Mesendoderm (in vitro differentiated cells): ENCODE results near the gene CT45A6.
"Not testable (repeated sequence)": the region's sequence is repeated elsewhere in the genome, so short reads cannot be mapped to it uniquely, and the experiment has no call there.

ENCODE experiments used
- DNase-seq: peaks from one replicate; pipeline ENCODE4 v3.0.0; 2013
- H2AK5ac ChIP-seq: 2 replicates; pipeline ENCODE4 v1.6.1; 2013; ENCODE audit warnings: low read length, inconsistent platforms
- H2BK120ac ChIP-seq: 2 replicates; pipeline ENCODE4 v1.6.1; 2013; ENCODE audit warnings: low read depth, mild to moderate bottlenecking, low read length, moderate library complexity, mixed read lengths
- H2BK15ac ChIP-seq: replicated peaks from 2 replicates; pipeline ENCODE4 v1.6.1; 2013; ENCODE audit warnings: low read depth, mild to moderate bottlenecking, moderate library complexity
- H2BK5ac ChIP-seq: 2 replicates; pipeline ENCODE4 v1.6.1; 2013; ENCODE audit warnings: low read length, inconsistent platforms
- H3K18ac ChIP-seq: 2 replicates; pipeline ENCODE4 v1.6.1; 2013; ENCODE audit warnings: mild to moderate bottlenecking, low read length, mixed read lengths
- H3K23ac ChIP-seq: one replicate; pipeline ENCODE4 v1.6.1; 2013; ENCODE audit warnings: low read length
- H3K27ac ChIP-seq: 2 replicates; pipeline ENCODE4 v1.5.1; 2013; ENCODE audit warnings: low read depth, mild to moderate bottlenecking, inconsistent platforms, low read length, moderate library complexity
- H3K27me3 ChIP-seq: 2 replicates; pipeline ENCODE4 v1.6.1; 2013; ENCODE audit warnings: low read length, control low read depth, mild to moderate bottlenecking, inconsistent platforms; ENCODE audit not compliant: insufficient read depth, poor library complexity
- H3K36me3 ChIP-seq: 2 replicates; pipeline ENCODE4 v1.6.1; 2013; ENCODE audit warnings: low read length, inconsistent platforms; ENCODE audit not compliant: control insufficient read depth, insufficient read depth
- H3K4ac ChIP-seq: one replicate; pipeline ENCODE4 v1.6.1; 2013; ENCODE audit warnings: low read depth, mild to moderate bottlenecking, low read length, moderate library complexity
- H3K4me1 ChIP-seq: 2 replicates; pipeline ENCODE4 v1.6.1; 2013; ENCODE audit warnings: low read depth, low read length, inconsistent platforms; ENCODE audit not compliant: control insufficient read depth
- H3K4me2 ChIP-seq: 2 replicates; pipeline ENCODE4 v1.6.1; 2013; ENCODE audit warnings: low read length
- H3K4me3 ChIP-seq: 2 replicates; pipeline ENCODE4 v1.5.1; 2013; ENCODE audit warnings: mild to moderate bottlenecking, low read length
- H3K56ac ChIP-seq: one replicate; pipeline ENCODE4 v1.6.1; 2013; ENCODE audit warnings: low read length
- H3K79me1 ChIP-seq: 2 replicates; pipeline ENCODE4 v1.6.1; 2013; ENCODE audit warnings: low read length, inconsistent platforms
- H3K79me2 ChIP-seq: 2 replicates; pipeline ENCODE4 v1.6.1; 2013; ENCODE audit warnings: mild to moderate bottlenecking, low read length; ENCODE audit not compliant: control insufficient read depth, insufficient read depth
- H3K9ac ChIP-seq: 2 replicates; pipeline ENCODE4 v1.6.1; 2013; ENCODE audit warnings: low read length, inconsistent platforms
- H4K5ac ChIP-seq: one replicate; pipeline ENCODE4 v1.6.1; 2013; ENCODE audit warnings: low read length
- H4K8ac ChIP-seq: one replicate; pipeline ENCODE4 v1.6.1; 2013; ENCODE audit warnings: low read depth, mild to moderate bottlenecking, control low read depth, low read length, moderate library complexity
- WGBS: extraction: QIAGEN DNeasy Blood & Tissue Kit; methylation state at CpG from one replicate; pipeline ENCODE4 v1.1.7; 2013; ENCODE audit warnings: low lambda C conversion rate, missing lambda C conversion rate; ENCODE audit not compliant: insufficient coverage; ENCODE audit errors: extremely low coverage; 5-methylcytosine and 5-hydroxymethylcytosine counted together

The CT45A6 gene

DNA sequence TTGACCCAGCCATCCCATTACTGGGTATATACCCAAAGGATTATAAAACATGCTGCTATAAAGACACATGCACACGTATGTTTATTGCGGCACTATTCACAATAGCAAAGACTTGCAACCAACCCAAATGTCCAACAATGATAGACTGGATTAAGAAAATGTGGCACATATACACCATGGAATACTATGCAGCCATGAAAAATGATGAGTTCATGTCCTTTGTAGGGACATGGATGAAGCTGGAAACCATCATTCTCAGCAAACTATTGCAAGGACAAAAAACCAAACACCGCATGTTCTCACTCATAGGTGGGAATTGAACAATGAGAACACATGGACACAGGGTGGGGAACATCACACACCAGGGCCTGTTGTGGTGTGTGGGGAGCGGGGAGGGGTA is 57.8 kb downstream of the CT45A6 start:
- H2BK120ac ChIP-seq, H3K18ac ChIP-seq, H2AK5ac ChIP-seq, H3K79me1 ChIP-seq, H3K79me2 ChIP-seq, H3K23ac ChIP-seq, H2BK15ac ChIP-seq, H4K8ac ChIP-seq, H4K5ac ChIP-seq, H3K56ac ChIP-seq, H3K9ac ChIP-seq, H3K4me3 ChIP-seq, H3K4me2 ChIP-seq, H2BK5ac ChIP-seq, DNase-seq, H3K4ac ChIP-seq, H3K36me3 ChIP-seq, H3K27ac ChIP-seq, H3K4me1 ChIP-seq, H3K27me3 ChIP-seq: not testable (repeated sequence)
- WGBS = no CpG with 5 or more reads among the region's 4 CpGs
